GM21576 (cell line): ENCODE measurements around the gene FOXK2.

Source experiments
- ATAC-seq: cut with Tn5 transposase; IDR thresholded peaks from one replicate; pipeline ENCODE4 v1.9.1; 2021; ENCODE audit warnings: mild to moderate bottlenecking, moderate library complexity; ENCODE audit not compliant: unreplicated experiment

The FOXK2 gene

GRCh38 chr17:82518826-82519810 lies at the start of gene FOXK2:
Gene FOXK2 (plus strand): TSS chr17:82519732. CDS start chr17:82519889, 157 bp downstream.
- peak; percentile 86 for ATAC-seq

DNA sequence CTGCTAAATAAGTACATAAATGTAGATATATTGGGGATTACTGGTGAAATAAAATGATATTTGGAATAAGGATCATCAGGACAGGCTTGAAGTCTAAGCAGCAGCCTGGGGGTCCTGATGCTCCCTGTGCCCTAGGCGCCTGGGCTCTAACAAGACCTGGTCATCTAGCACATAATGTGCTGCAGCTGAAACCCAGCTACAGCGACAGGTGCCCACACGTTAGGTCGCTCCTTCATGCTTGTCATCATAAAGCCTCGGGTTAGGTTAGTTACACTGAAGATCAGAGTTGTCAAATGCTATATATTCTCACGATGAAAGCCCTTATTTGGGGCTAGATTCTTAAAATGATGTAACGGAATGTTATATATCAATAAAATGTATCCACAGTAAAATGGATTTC lies 49.5 kb upstream of the FOXK2 start:
- no peak for ATAC-seq

DNA sequence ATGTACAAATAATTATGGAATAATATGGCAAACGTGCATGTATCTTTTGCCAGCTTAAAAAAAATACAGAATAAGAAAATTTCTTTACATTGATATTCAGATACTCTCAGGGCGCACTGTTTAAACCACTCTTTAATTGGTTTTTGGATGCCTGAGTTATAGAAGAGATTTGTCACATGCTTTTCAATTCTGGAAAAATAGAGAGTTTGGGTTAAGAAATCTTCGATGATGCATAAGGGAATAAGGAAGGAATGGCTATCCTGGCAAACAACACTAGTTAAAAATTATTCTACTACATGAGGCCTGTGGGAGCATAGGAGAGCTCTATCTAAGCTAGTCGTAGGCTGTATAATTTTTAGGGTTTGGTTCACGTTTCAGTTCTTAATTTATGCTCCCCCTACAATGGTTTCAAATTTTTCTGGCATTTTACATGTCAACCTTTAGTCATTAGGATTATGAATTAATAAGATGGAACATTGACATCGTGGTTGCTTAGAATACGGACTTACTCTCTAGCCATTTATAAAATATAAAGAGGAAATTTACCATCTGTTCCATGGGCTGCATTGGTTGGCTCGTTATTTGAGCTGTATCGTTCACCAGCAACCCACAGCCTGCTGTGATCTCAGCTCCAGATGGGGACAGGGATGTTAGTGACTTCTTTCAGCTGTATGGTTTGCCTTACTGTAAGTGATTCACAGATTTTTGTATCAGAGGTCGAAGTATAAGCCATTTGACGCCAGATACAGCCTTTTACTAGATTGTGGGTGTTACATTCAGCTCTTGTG lies 45.1 kb upstream of the FOXK2 start:
- ATAC-seq, result no peak

DNA sequence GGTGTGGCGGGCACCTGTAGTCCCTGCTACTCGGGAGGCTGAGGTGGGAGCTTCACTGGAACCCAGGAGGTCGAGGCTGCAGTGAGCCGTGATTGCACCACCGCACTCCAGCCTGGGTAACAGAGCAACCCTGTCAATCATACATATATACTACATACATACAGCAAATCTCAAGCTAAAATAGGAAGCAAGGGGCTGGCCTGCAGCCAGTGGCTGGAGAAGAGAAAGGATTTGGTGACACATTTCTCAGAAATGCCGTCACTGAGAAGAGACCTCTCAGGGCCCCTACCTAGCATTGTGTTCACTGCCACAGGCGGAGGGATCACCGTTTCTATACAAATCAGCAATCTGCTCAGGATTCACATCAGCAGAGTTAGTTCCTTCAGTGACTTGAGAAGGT lies 44.1 kb upstream of the FOXK2 start:
- no peak for ATAC-seq

DNA sequence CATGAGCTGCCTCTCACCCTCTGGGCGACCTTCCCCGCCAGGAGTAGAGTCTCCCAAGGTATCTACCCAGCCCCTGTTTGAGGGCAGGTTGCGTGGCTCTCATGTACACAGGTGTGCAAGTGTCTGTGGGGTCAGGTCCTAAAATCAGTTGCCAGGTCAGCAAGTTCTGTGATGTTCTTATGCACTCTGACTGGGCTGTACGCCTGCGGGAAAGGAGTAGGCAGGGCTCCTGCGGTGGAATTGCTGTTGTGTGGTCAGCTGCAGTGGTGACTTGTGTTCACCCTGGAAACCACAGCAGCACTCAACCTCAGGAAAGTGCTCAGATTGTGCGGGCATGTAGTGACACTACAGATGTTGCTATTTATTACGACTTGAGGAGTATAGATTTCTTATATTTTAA lies 41.6 kb upstream of the FOXK2 start:
- no peak for ATAC-seq

GRCh38 chr17:82479602-82480001 lies 39.9 kb upstream of the FOXK2 start:
- no peak for ATAC-seq

- ATAC-seq, result no peak
These were observed 39.2 kb upstream of the FOXK2 start for GRCh38 chr17:82480318-82480717.

DNA sequence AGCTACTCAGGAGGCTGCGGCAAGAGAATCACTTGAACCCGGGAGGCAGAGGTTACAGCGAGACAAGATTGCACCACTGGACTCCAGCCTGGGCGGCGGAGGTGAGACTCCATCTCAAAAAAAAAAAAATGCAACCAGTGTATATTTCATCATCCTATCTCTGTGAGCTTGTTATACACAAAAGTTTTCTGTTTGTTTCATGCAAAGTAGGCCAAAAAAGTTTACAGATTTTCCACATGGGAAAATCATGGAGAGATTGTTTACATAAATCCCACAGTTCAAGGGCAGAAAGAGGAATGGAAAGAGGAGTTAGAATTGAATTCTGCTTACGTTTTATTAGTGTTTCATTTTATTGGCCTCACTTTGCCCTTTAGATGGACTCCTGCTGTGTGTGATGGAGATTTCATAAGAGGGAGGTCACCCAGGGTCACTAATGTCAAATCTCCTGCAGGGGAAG lies 36.3 kb upstream of the FOXK2 start:
- no peak for ATAC-seq

- ATAC-seq, result no peak
These were observed 35.7 kb upstream of the FOXK2 start for GRCh38 chr17:82483836-82484235.

DNA sequence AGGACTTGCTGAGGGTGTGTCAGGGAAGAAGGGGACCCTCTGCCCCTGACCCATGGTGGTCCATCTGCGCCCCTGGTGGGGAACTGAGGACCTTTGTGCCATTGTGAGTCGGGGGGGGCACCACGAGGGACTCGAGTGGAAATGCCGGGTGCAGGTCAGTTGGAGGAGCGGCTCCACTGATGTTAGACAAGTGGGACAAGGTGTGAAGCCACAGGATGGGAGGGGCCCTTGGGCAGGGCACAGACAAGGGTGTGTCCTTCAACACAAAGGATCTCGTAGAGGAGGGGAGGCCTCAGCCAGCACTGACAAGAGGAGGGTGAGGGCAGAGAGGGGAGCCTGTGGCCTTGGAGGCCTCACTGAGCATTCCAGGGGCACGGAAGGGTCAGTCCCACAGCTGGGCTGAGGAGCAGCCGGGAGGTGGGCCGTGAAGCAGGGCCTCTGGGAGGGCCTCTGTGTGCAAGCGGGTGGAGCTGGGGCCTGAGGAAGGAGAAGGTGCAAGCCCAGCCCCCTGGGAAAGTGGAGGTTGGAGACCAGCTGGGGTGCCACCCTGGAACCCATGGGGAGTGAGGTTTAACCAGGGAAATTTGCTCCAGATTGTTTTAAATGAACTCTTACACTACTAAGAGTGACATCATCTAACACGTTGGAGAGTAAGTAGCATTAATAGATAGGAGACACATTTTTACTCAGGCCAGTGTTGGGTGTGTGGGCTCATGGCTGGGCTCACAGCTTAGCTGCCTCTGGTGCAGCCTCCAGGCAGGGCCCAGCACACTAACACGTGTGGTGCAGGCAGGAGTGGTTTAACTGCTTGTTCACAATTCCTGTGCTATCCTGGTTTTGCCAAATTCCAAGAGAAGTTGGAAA lies 33.1 kb upstream of the FOXK2 start:
- no peak for ATAC-seq

- ATAC-seq, result no peak
These were observed 31.6 kb upstream of the FOXK2 start for GRCh38 chr17:82487910-82488309.

DNA sequence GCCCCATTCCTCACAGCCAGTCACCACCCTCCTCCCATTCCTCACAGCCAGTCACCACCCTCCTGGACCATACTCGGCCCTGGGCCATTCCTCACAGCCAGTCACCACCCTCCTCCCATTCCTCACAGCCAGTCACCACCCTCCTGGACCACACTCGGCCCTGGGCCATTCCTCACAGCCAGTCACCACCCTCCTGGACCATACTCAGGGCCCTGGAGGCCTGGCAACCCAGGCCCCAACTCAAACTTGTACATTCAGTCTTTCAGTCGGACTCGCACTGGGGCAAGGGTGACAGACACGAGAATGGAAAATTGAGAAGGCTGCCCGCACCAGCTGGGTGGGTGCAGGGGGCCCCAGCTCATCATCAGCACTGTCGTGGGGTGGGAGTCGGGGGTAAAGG lies 30.4 kb upstream of the FOXK2 start:
- ATAC-seq, result no peak

- ATAC-seq, result no peak
These were observed 29.6 kb upstream of the FOXK2 start for GRCh38 chr17:82489851-82490511.

- no peak for ATAC-seq
These were observed 28.9 kb upstream of the FOXK2 start for GRCh38 chr17:82490512-82491195.

DNA sequence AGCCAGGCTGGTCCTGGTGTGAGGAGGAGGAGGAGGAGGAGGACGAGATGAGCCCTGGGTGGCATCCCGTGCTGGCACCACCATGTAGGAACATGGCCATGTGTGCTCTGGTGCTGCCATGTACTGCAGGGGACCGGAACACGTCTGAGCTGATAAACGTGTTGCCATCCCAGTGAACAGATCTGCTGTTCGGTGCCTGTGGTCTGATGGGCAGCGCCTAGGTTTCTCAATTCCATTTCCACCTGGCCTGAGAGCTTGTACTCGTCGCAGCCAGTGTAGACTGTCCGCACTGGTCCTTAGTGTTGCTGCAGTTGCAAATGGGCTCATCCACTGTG lies 28.4 kb upstream of the FOXK2 start:
- no peak for ATAC-seq

DNA sequence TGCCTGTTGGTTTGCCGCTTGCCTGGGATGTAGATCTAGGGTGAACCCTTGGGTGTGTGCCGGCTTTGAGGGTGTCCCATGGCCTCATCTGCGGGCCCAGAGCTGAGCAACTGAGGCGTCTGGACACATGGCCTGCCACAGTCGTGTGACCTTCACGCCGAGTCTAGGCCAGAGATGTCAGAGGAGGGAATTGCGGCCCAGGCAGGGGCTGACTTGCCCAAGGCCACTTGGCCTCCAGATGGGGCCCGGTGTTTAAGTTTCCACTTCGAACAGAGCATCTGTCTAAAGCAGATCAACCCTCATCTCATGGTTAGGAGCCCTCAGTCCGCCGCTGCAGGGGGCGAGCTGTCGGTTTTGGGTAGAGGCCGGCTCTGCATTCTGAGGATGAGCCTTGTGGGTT lies 28.0 kb upstream of the FOXK2 start:
- ATAC-seq, result no peak

DNA sequence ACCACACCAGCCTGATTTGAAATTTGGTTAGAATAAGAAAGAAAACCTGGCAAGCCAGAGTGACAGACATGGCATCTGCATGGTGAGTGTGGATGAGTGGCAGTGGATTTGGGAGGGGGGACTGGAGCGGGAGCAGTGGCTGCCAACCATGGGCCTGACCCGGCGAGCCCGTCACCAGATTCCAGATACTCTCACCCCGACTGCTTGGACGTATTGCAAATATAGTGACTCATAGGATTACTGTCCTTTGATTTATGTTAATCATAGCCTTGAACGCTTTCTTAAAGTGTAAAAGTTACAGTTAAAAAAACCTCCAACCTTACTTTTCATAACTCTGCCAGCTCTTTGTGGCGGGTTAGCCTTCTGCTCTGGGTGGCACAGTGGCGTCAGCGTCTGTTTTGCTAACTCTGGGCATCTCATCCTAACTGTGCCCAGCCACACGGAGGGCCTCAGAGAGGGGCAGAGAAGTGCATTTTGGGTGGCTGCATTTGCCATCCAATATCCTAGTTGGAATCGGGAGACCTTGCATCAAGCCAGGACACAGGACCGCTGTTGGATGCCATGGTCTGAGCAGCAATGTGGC lies 26.8 kb upstream of the FOXK2 start:
- ATAC-seq, result no peak

DNA sequence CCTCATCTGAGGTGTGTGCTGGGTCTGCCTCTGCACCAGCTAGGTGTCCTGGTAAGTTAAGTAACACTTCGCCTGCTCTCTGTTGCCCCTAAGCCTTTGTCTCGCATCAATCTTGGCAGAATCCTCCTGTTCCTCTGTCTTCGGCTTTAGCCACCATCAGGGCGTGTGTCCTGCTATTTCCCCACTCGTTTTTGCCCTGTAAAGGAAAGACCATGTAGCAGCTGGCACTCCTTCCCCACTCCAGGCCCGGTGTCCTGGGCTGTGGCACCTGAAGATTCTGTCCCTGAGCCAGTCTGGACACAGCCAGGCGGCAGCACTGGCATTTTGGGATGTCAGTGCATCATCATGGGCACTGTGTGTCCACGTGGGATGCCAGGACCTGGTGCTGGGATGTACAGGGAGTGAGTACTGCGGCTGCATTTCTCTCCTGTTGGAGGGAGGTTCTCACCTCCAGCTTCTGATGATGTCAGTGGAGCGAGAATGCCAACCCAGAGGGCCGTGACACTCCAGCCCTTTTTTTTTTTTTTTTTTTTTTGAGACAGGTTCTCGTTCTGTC lies 26.2 kb upstream of the FOXK2 start:
- ATAC-seq, result no peak
